ENCODE results near the gene LIN7C.

LIN7C gene

DNA sequence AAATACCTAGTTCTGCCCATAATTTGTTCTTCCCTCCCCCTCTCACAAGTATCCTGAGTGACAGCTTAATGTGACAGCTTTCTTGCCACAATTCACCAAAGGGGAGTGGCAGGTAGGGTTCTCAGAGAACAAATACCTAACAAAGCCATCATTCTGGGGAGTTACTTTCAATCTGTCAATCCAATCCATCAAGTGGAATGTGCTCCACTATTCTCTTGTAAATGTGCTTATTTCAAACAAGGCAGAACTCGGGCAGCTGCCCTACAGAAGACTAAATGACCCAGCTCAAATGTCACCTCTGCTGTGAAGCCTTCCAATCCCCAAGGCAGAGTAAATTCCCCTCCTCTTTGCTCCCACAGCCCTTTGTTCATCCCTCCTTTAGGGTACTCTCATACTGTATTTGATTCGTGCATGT is 61.8 kb downstream of the LIN7C start:
- no peak for DNase-seq
